ENCODE data around the gene EGLN1. TPM values are rescaled to one million over a fixed set of nuclear protein-coding genes. Genes with fewer than 3 reads are reported as not detected.

Gene EGLN1
- total RNA-seq, 1 experiment from 2014 or later: 26.7 TPM

GRCh38 chr1:231404318-231404717, 17.8 kb downstream of the EGLN1 start:
- no peak for DNase-seq
- Histone ChIP-seq H3K27me3 (replicated peaks; ENCODE audit: control insufficient read depth, insufficient read depth, low read length) (no peaks in the 10 kb centered on the region), H3K4me1 (peaks cover 53% of the 10 kb centered on the region), H3K36me3 (ENCODE audit: control insufficient read depth, insufficient read depth, low read length) (no peaks in the 10 kb centered on the region), H3K4me3 (ENCODE audit: low read depth, low read length) (no peak overlapping the region), H3K9me3 (no peaks in the 10 kb centered on the region)
- Mint-ChIP-seq H3K4me1 (ENCODE audit: low read depth, unreplicated experiment) (peaks cover 7% of the 10 kb centered on the region), H3K9me3 (ENCODE audit: unreplicated experiment) (no peaks in the 10 kb centered on the region), H3K27ac (ENCODE audit: unreplicated experiment) (no peak overlapping the region), H3K36me3 (ENCODE audit: insufficient read depth, unreplicated experiment) (peaks cover 4% of the 10 kb centered on the region), H3K4me3 (ENCODE audit: unreplicated experiment) (no peak overlapping the region), H3K27me3 (ENCODE audit: insufficient read depth, unreplicated experiment) (no peaks in the 10 kb centered on the region)
- CTCF ChIA-PET: no interaction called here
- intact Hi-C loops (cut with micrococcal nuclease; ENCODE audit: unreplicated experiment): no loop called here
- POLR2A ChIA-PET: no interaction called here
- TF ChIP-seq CTCF (IDR thresholded peaks at IDR 0.05; ENCODE audit: insufficient read depth in 1 of 2, low read depth in 1 of 2, low read length in 1 of 2, severe bottlenecking in 1 of 2, unreplicated experiment in 1 of 2): no peak
- no TSS peak for BruUV-seq (replicated peaks)

- Mint-ChIP-seq H3K27me3 (ENCODE audit: insufficient read depth, unreplicated experiment) (no peaks in the 10 kb centered on the region), H3K36me3 (ENCODE audit: insufficient read depth, unreplicated experiment) (no peaks in the 10 kb centered on the region), H3K27ac (ENCODE audit: unreplicated experiment) (no peak overlapping the region), H3K4me1 (ENCODE audit: low read depth, unreplicated experiment) (peaks cover 30% of the 10 kb centered on the region), H3K4me3 (ENCODE audit: unreplicated experiment) (no peak overlapping the region), H3K9me3 (ENCODE audit: unreplicated experiment) (no peaks in the 10 kb centered on the region)
- POLR2A ChIA-PET: no interaction called here
- Histone ChIP-seq H3K36me3 (ENCODE audit: control insufficient read depth, insufficient read depth, low read length) (no peaks in the 10 kb centered on the region), H3K4me1 (peaks cover 56% of the 10 kb centered on the region), H3K27me3 (replicated peaks; ENCODE audit: control insufficient read depth, insufficient read depth, low read length) (no peaks in the 10 kb centered on the region), H3K4me3 (ENCODE audit: low read depth, low read length) (no peak overlapping the region), H3K9me3 (no peaks in the 10 kb centered on the region)
- intact Hi-C loops (cut with micrococcal nuclease; ENCODE audit: unreplicated experiment): no loop called here
- no peak for DNase-seq
- TF ChIP-seq CTCF (IDR thresholded peaks at IDR 0.05; ENCODE audit: insufficient read depth in 1 of 2, low read depth in 1 of 2, low read length in 1 of 2, severe bottlenecking in 1 of 2, unreplicated experiment in 1 of 2): no peak
- no TSS peak for BruUV-seq (replicated peaks)
- CTCF ChIA-PET: no interaction called here
Observed at GRCh38 chr1:231401478-231401877, 20.6 kb downstream of the EGLN1 start.

GRCh38 chr1:231397886-231398671, 24.0 kb downstream of the EGLN1 start:
- DNase-seq: no peak
- POLR2A ChIA-PET: interaction anchor here (0.5 kb wide), 1 partner anchor 19 kb away, joined by 3 read pairs; no protein-coding TSS in a partner anchor
- H3K4me3 Mint-ChIP-seq (ENCODE audit: unreplicated experiment): no peak overlapping the region
- peaks cover 81% of the 10 kb centered on the region for H3K4me1 ChIP-seq
- intact Hi-C loops (cut with micrococcal nuclease; ENCODE audit: unreplicated experiment): no loop called here
- H3K4me1 Mint-ChIP-seq (ENCODE audit: low read depth, unreplicated experiment): peaks cover 57% of the 10 kb centered on the region
- H3K9me3 Mint-ChIP-seq (ENCODE audit: unreplicated experiment): no peaks in the 10 kb centered on the region
- H3K27me3 ChIP-seq (replicated peaks; ENCODE audit: control insufficient read depth, insufficient read depth, low read length): no peaks in the 10 kb centered on the region
- H3K36me3 Mint-ChIP-seq (ENCODE audit: insufficient read depth, unreplicated experiment): no peaks in the 10 kb centered on the region
- H3K36me3 ChIP-seq (ENCODE audit: control insufficient read depth, insufficient read depth, low read length): no peaks in the 10 kb centered on the region
- CTCF ChIA-PET: no interaction called here
- no TSS peak for BruUV-seq (replicated peaks)
- no peak for TF ChIP-seq CTCF (IDR thresholded peaks at IDR 0.05; ENCODE audit: insufficient read depth in 1 of 2, low read depth in 1 of 2, low read length in 1 of 2, severe bottlenecking in 1 of 2, unreplicated experiment in 1 of 2)
- no peak overlapping the region for H3K4me3 ChIP-seq (ENCODE audit: low read depth, low read length)
- H3K9me3 ChIP-seq: no peaks in the 10 kb centered on the region
- peak overlapping the region; percentile 8 for H3K27ac Mint-ChIP-seq (ENCODE audit: unreplicated experiment)
- H3K27me3 Mint-ChIP-seq (ENCODE audit: insufficient read depth, unreplicated experiment): no peaks in the 10 kb centered on the region

Measured in Caco-2 (cell line).